GM12891 (cell line): ENCODE results near the gene CADM1.

Source experiments
- POLR2A ChIP-seq: IDR thresholded peaks from 2 replicates; pipeline ENCODE4 v1.6.1; 2011; ENCODE audit warnings: low read depth, low read length, control low read depth
- POLR2AphosphoS5 ChIP-seq: IDR thresholded peaks from 2 replicates; pipeline ENCODE4 v1.6.1; 2011; ENCODE audit warnings: low read depth, low read length, control low read depth
- SPI1 ChIP-seq: IDR thresholded peaks from 2 replicates; pipeline ENCODE4 v1.6.1; 2011; ENCODE audit warnings: low read depth, low read length, control low read depth
- TAF1 ChIP-seq: IDR thresholded peaks from 2 replicates; pipeline ENCODE4 v1.6.1; 2011; ENCODE audit warnings: low read depth, low read length, control low read depth

- TF ChIP-seq POLR2AphosphoS5: no peak
- TF ChIP-seq POLR2A: no peak
- TF ChIP-seq TAF1: no peak
- TF ChIP-seq SPI1: no peak
Observed at GRCh38 chr11:115500547-115501501, 3.4 kb downstream of the CADM1 start.
